Fibroblast of mammary gland (primary cell): ENCODE results near the gene ATIC.

Experiments
- DNase-seq: peaks from one replicate; pipeline ENCODE4 v3.0.0-alpha.2; 2010; ENCODE audit warnings: low read depth
- H3K4me3 ChIP-seq: 2 replicates; pipeline ENCODE4 v1.5.1; 2011; ENCODE audit warnings: low read depth, mild to moderate bottlenecking, low read length, moderate library complexity; ENCODE audit not compliant: control insufficient read depth
- CTCF ChIP-seq: conservative IDR thresholded peaks from 2 replicates; pipeline ENCODE4 v1.5.1; 2011; ENCODE audit warnings: low read depth, low read length, inconsistent platforms; ENCODE audit not compliant: control insufficient read depth, insufficient read depth

ATIC gene

GRCh38 chr2:215379948-215380347, 68.1 kb downstream of the ATIC start:
- no peak for TF ChIP-seq CTCF
- DNase-seq, result no peak
- H3K4me3 ChIP-seq, result no peak overlapping the region

GRCh38 chr2:215380699-215381098, 68.8 kb downstream of the ATIC start:
- no peak for TF ChIP-seq CTCF
- no peak for DNase-seq
- H3K4me3 ChIP-seq, result no peak overlapping the region

GRCh38 chr2:215382011-215382410, 70.2 kb downstream of the ATIC start:
- TF ChIP-seq CTCF, result no peak

GRCh38 chr2:215382480-215382879, 70.6 kb downstream of the ATIC start:
- no peak for TF ChIP-seq CTCF
- no peak for DNase-seq
- no peak overlapping the region for H3K4me3 ChIP-seq

More at GRCh38 chr2:215382011-215382410, 70.2 kb downstream of the ATIC start:
- DNase-seq, result no peak
- H3K4me3 ChIP-seq, result no peak overlapping the region

GRCh38 chr2:215383652-215384279, 71.9 kb downstream of the ATIC start:
- TF ChIP-seq CTCF, result no peak

GRCh38 chr2:215384710-215385109, 72.9 kb downstream of the ATIC start:
- no peak for TF ChIP-seq CTCF
- H3K4me3 ChIP-seq, result no peak overlapping the region
- no peak for DNase-seq

More at GRCh38 chr2:215383652-215384279, 71.9 kb downstream of the ATIC start:
- no peak overlapping the region for H3K4me3 ChIP-seq
- DNase-seq, result no peak

GRCh38 chr2:215386566-215386965, 74.7 kb downstream of the ATIC start:
- TF ChIP-seq CTCF, result no peak
- H3K4me3 ChIP-seq, result no peak overlapping the region
- DNase-seq, result no peak
